CD4-positive, alpha-beta T cell treated with Interferon alpha-2 for 1 hour (primary cell): Measurements from ENCODE around the gene GRIN1.
A peak's percentile ranks its signal among the peaks of the same experiment; 100 is the strongest.
"Not testable (repeated sequence)": the region's sequence is repeated elsewhere in the genome, so short reads cannot be mapped to it uniquely, and the experiment has no call there.

Source experiments
- DNase-seq, 2 donors: peaks; one replicate each; pipeline ENCODE4 v3.0.0-alpha.2; 2020 to 2022

GRIN1 gene

DNA sequence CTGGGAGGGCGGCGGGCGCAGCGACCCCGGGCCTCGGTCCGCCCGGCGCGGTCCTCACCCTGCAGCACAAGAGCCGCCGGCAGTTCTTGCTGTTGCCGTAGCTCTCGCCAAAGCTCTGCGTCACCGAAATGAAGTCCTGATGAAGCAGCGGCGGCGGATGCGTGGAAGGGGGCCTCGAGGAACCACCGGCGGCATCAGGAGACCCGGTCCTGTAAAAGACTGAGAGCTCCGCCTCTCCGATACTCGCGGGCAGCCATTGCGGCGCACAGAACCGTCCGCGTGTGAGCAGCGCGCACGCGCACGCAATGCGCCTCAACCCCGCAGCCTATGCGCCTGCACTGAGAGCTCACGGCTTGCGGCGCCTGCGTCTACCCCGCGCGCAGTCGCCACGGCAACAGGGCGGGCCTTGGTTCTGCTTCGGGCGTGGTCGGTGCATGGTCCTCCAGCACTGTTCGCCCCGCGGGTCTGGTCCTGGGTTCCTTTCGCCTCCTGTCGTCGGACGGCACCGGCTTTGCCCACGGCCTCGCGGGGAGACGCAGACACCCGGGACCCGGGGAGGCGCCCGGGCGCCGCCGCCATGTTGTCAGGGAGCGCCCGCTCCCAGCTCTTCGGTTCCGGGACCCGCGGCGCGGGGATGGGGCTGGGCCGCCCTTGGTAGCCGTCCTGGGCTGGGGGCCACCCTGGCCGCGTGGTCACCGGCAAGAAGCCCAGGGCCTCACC is 9.3 kb upstream of the GRIN1 start:
- peak; percentile 90 to 91 for DNase-seq

- DNase-seq: no peak
Observed at GRCh38 chr9:137130176-137130755, 8.7 kb upstream of the GRIN1 start.

DNA sequence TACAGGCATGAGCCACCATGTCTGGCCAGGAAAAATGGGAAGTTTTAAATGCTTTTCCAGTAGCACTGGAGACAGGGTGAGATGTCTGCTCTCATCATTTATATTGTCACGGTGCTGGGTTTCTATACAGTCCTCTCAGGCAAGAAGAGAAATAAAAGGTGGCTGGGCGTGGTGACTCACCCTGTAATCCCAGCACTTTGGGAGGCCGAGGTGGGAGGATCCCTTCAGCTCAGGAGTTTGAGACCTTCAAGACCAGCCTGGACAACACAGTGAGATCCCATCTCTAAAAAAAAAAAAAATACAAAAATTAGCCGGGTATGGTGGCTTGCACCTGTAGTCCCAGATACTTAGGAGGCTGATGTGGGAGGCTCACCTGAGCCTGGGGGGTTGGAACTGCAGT is 4.8 kb upstream of the GRIN1 start:
- DNase-seq: no peak

DNA sequence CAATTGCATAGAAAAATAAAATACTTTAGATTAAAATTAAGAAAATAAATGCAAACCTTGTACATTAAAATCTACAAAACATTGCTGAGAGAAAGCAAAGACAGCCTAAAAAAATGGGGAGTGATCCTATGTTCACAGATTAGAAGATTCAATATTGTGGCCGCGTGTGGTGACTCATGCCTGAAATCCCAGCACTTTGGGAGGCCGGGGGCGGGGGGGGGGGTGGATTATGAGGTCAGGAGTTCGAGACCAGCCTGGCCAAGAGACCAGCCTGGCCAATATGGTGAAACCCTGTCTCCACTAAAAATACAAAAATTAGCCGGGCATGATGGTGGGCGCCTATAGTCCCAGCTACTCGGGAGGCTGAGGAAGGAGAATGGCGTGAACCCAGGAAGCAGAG is 3.8 kb upstream of the GRIN1 start:
- not testable (repeated sequence) for DNase-seq

DNA sequence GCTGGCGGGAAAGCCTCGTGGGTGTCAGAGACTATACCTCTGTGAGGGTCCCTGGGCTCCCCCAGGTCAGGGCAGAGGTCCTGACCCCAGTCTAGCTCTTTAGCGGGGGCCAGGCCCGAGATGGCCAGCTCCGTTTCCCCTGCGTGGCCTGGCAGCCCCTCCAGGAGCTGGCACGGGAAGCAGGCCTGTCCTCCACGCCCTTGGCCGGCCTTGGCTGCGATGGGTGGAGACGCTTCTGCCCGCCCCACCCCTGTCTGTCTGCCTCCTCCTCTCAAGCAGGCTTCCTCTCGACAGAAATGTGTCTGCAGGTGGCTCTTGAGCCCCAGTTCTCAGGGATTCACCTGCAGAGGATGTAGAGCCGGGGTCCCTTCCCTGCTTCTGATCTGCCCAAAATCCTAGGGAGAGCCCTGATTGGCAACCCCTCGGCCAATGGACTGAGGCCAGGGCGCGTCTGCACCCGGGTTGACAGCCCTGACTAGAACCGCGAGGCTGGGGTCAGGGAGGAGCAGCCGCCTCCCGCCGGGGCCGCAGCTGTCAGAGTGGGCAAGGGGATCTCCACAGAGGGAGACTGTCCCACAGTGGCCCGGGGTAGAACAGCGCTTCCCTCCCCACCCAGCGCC is 2.6 kb upstream of the GRIN1 start:
- no peak for DNase-seq

DNA sequence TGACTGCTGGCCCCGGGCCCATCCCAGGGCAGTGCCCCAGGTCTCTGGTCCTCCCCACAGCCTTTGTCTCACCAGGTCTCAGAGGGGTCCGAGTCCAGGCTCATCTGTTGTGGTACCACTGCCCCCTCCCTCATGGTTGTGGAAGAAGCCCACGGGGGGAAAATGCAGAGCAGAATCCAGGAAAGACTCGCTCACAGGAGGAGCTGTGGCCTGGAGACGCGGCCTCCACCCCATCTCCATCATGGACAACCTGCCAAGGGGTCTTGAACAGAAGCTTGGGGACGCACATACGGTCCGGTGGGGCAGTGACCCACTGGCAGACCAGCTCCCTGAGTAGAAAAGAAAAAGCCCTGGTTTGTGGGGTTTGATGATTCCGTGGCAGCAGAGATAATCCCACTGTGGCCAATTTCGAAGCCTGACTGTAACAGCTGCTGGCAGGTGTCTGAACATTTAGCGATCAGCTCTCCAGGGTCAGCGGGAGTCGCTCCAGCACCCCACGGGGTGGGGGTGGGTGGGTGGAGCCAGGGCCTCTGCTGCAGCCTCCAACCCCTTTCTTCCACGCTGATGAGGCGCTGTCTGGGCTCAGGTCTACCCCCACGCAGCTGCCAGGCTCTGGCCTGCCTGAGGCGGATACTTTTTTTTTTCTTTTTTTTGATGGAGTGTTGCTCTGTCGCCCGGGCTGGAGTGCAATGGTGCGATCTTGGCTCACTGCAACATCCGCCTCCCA is 1.9 kb upstream of the GRIN1 start:
- DNase-seq: no peak

GRCh38 chr9:137138058-137138721 is 764 bp upstream of the GRIN1 start:
- no peak for DNase-seq

- no peak for DNase-seq
Observed at GRCh38 chr9:137139468-137140150, 655 bp downstream of the GRIN1 start.

DNA sequence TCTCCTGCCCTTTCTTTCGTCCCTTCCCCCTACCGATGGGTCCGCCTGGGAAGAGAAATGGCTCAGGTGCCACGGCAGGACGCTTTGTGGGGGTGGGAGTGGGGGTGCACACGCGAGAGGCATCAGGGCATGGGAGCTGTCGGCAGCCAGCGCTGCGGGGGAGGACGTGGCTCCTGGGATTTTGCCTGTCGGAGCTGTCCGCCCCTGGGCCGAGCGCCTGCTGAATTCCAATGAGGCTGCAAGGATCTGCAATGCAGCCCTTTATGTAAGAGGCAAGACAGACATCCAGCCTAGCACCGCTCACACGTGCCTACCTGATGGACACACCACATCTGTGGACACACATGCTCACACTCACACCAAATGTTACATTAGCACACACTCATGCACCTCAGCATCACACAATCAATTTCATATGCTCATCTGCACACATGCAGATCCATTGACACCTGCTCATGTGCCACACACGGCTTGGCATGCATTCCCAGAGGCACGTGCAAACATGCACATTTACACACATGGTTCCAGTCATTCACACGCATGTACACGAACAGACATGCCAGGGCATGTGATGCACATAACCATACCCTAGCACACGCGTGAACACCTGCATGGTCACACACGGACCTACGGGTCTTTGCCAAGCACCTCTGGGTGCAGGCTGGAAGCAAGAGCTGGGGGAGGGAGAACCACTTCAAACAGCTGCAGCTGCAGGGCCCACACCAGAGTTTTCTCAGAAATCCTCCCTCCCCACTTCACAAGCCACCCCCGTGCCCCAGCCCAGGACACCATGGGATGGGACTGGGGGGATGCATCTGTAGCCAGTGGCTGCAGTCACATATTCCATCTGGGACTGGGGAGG is 1.4 kb downstream of the GRIN1 start:
- no peak for DNase-seq

DNA sequence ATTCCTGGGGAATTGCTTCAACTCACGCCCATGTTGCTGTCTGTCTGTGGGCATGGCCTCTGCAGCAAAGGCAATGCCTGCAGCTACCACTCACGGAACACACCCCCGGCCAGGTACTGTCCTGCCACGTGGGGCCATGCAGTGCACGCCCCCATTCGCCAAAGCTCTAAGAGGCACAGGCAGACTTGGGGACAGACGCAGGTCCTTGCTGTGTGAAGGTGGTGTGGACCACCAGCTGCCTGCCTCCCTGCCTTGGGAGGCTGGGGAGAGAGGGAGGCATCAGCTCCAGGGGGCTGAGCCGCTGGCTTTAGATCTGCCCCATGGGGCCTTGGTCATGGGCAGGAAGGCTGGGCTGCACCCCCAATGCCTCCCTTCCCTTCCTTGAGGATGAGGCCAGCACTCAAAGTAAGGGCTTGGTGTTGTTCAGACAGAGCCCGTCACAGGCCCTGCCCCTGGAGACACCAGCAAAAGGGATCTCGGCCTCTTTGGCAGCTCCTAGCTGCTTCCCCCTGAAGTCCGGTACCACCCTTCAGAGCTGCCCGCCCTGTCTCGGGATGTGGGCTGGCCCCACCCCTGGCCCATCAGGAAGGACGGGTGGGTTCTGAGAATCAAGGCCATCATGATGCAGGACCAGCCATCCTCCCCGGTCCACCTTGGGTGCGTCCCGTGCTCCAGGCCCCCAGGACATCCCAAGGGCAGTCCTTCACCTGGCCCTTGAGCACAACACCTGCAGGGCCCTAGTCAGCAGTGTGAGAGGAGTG is 2.3 kb downstream of the GRIN1 start:
- DNase-seq: no peak

- no peak for DNase-seq
Observed at GRCh38 chr9:137141976-137142936, 3.3 kb downstream of the GRIN1 start.

DNA sequence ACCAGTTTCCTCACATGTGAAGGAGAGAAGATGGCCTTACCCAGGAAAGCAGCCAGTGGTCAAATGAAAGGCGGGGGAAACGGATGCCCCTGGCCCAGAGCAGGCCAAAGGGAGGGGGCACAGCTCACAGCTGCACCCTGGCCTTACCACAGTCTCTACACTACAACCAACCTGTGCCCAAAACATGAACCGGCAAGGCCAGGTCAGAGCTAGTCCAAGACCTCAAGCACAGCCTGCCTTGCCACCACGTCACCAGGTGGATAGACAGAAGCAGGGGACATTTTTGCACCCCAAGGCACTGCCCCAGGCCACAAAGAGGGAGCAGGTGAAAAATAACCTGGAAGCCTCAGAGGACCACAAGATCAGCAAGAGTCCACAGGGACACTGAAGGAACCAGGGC is 4.5 kb downstream of the GRIN1 start:
- no peak for DNase-seq

- no peak for DNase-seq
Observed at GRCh38 chr9:137145731-137146526, 7.0 kb downstream of the GRIN1 start.

DNA sequence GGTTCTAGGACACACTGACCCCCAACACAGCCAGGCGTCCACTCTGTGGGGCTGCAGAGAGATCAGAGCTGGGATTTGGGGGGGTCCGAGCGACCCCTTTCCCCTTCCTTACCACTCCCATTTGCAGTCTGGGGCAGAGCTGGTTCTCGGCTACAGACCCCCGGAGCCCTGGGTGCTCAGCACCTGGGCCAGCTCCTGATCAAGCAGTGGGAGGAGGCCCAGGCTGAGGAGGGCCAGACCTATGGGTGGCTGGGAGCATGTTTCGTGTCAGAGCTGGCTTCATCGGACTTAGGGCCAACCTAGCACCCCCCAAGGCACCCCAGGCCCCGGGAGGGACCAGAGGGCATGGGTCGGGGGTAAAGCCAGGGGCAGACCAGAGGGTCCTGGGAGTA is 7.6 kb downstream of the GRIN1 start:
- no peak for DNase-seq

DNA sequence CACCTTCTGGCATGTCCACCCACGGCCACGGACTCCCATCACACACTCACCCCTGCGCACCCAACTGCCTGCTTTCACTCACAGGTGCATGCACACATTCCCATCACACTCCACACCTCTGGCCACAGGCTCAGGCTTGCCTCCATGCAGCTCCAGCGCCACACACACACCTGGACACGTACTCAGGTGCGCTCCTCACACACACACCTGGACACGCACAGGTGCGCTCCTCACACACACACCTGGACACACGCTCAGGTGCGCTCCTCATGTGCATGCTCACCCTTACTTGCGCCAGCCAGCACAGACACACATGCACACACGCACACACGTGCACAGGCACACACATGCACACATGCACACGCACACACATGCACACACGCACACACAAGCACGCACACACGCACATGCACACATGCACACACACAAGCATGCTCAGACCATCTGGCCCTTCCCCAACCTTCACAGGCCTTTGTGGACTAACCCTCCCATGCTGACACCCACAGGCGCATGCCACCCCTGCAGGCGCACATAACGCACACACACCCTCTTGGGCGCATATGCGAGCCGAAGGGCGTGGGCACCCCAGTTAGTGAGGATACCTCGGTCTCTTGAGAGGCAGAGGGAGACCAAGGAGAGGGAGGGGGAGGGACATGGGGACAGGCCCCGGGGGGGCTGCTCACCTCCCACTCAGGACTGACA is 8.3 kb downstream of the GRIN1 start:
- DNase-seq: no peak

GRCh38 chr9:137147793-137148160 is 8.8 kb downstream of the GRIN1 start:
- DNase-seq: no peak

DNA sequence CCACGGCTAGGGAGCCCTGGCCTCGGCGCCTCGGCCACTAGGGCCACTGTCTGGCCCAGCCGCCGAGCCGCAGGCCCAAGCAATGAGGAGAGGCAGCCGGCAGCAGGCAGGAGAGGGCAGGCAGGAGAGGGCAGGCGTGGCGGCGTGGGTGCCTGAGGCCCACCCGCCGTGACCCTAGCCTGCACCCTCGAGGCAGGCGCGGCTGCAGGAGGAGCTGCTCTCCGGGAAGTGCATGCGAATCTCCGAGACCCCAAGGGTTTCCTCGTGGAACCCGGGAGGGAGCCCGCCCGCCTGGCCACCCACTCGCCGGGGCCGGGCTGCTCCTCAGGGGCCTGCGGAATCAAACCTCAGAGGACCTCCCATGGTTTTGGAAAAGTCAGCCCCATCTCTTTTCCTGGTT is 9.3 kb downstream of the GRIN1 start:
- no peak for DNase-seq

DNA sequence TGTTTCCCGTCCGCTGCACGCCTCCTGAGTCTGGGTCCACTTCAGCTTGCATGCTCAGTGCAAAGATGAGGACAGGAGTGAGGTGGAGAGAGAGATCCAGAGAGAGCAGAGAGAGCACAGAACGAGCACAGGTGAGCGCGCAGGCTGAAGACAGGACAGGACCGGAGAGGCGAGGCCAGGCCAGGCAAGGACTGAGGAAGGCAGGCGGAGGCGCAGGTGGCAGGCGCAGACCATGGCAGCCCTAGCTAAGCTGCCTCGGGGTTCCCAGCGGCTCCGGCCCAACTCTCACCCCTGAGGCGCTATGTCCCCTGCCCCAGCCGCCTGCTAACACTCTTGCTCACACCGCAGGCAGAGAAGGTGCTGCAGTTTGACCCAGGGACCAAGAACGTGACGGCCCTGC is 9.7 kb downstream of the GRIN1 start:
- DNase-seq: no peak
